ENCODE data around the gene PNPO.
"Not testable (repeated sequence)": the region's sequence is repeated elsewhere in the genome, so short reads cannot be mapped to it uniquely, and the experiment has no call there.

Gene PNPO

DNA sequence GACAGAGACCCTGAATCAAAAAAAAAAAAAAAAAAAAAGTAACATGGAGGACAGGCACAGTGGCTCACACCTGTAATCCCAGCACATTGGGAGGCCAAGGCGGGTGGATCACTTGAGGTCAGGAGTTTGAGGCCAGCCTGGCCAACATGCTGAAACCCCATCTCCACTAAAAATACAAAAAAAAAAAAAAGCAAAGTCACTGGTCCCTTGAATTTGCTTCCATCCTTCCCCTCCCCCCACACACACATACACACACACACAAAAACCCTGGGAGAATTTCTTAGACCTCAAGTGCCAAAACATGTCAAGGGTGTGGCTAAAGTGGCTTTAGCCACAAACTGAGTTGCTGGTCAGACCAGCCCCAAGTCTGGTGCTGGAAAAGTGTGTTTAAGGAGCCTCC lies 47.1 kb downstream of the PNPO start:
- not testable (repeated sequence) for H3K4me3 ChIP-seq (ENCODE audit: control insufficient read depth in 1 of 7, extremely low read depth in 1 of 7, insufficient read depth in 4 of 7, low read depth in 2 of 7, low read length in 6 of 7); H3K36me3 ChIP-seq (ENCODE audit: control insufficient read depth in 4 of 4, insufficient read depth in 4 of 4, low read length in 3 of 4); H3K27ac ChIP-seq (ENCODE audit: insufficient read depth in 1 of 2, low read depth in 1 of 2, low read length in 2 of 2, poor library complexity in 1 of 2, severe bottlenecking in 2 of 2); H3K9me3 ChIP-seq (ENCODE audit: control extremely low read depth in 1 of 5, control insufficient read depth in 4 of 5, insufficient read depth in 2 of 5, low read depth in 1 of 5, low read length in 4 of 5); DNase-seq
- Histone ChIP-seq H3K4me1 (ENCODE audit: control extremely low read depth in 1 of 4, control insufficient read depth in 4 of 4, insufficient read depth in 4 of 4, low read length in 3 of 4) (peaks cover 0 to 12% (median 10%) of the 10 kb centered on the region in 4 experiments), H3K27me3 (replicated peaks in 2 of 5; ENCODE audit: control insufficient read depth in 4 of 5, insufficient read depth in 5 of 5, low read length in 4 of 5) (peaks cover 0 to 22% (median 0%) of the 10 kb centered on the region in 5 experiments)
- CTCF ChIA-PET: interaction anchor here (1.3 to 23.5 kb wide), 5 partner anchors 8 to 47 kb away, joined by 3 to 511 read pairs (median 9); no protein-coding TSS in a partner anchor
- WGBS (ENCODE audit: insufficient coverage): no CpG with 5 or more reads among the region's 1 CpG
- POLR2A ChIA-PET: interaction anchor here (0.6 kb wide), 1 partner anchor 23 kb away, joined by 3 read pairs; no protein-coding TSS in a partner anchor

DNA sequence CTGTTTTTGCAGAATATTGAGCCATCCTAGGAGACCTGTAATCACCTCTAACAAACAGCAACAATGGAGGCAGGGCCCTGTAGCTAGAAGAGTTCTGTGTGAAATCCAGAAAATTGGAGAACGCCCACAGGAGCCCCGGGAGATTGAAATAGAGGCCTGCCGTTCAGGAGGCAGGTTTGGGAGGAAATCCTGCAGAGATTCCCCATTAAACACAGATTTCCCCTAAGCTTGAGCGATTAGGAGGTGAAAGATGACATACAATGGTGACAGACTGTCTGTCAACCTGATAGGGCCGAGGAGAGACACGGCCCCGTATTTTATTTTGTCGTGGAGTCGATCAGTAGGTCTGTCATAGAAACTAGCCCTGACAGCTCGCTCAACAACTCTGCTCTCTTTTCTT lies 47.8 kb downstream of the PNPO start:
- POLR2A ChIA-PET: interaction anchor here (0.6 kb wide), 1 partner anchor 22 kb away, joined by 3 read pairs; no protein-coding TSS in a partner anchor
- Histone ChIP-seq H3K36me3 (ENCODE audit: control insufficient read depth in 4 of 4, insufficient read depth in 4 of 4, low read length in 3 of 4) (peaks cover 0 to 2% (median under 1%) of the 10 kb centered on the region in 4 experiments), H3K27me3 (replicated peaks in 2 of 5; ENCODE audit: control insufficient read depth in 4 of 5, insufficient read depth in 5 of 5, low read length in 4 of 5) (peaks cover 0 to 22% (median 3%) of the 10 kb centered on the region in 5 experiments), H3K27ac (ENCODE audit: insufficient read depth in 1 of 2, low read depth in 1 of 2, low read length in 2 of 2, poor library complexity in 1 of 2, severe bottlenecking in 2 of 2) (no peak overlapping the region), H3K9me3 (ENCODE audit: control extremely low read depth in 1 of 5, control insufficient read depth in 4 of 5, insufficient read depth in 2 of 5, low read depth in 1 of 5, low read length in 4 of 5) (no peaks in the 10 kb centered on the region), H3K4me3 (ENCODE audit: control insufficient read depth in 1 of 7, extremely low read depth in 1 of 7, insufficient read depth in 4 of 7, low read depth in 2 of 7, low read length in 6 of 7) (no peak overlapping the region), H3K4me1 (ENCODE audit: control extremely low read depth in 1 of 4, control insufficient read depth in 4 of 4, insufficient read depth in 4 of 4, low read length in 3 of 4) (peaks cover 0 to 5% (median 3%) of the 10 kb centered on the region in 4 experiments)
- WGBS (ENCODE audit: insufficient coverage): 96% methylated on average over 9 of the region's 10 CpGs
- CTCF ChIA-PET: interaction anchor here (0.7 to 23.5 kb wide), 7 partner anchors 8 to 47 kb away, joined by 3 to 511 read pairs (median 4); no protein-coding TSS in a partner anchor
- no peak for DNase-seq

GRCh38 chr17:47989700-47990099 lies 48.3 kb downstream of the PNPO start:
- POLR2A ChIA-PET: no interaction called here
- Histone ChIP-seq H3K4me1 (ENCODE audit: control extremely low read depth in 1 of 4, control insufficient read depth in 4 of 4, insufficient read depth in 4 of 4, low read length in 3 of 4) (peaks cover 0 to 3% (median under 1%) of the 10 kb centered on the region in 4 experiments), H3K9me3 (ENCODE audit: control extremely low read depth in 1 of 5, control insufficient read depth in 4 of 5, insufficient read depth in 2 of 5, low read depth in 1 of 5, low read length in 4 of 5) (no peaks in the 10 kb centered on the region), H3K4me3 (ENCODE audit: control insufficient read depth in 1 of 7, extremely low read depth in 1 of 7, insufficient read depth in 4 of 7, low read depth in 2 of 7, low read length in 6 of 7) (no peak overlapping the region), H3K27ac (ENCODE audit: insufficient read depth in 1 of 2, low read depth in 1 of 2, low read length in 2 of 2, poor library complexity in 1 of 2, severe bottlenecking in 2 of 2) (no peak overlapping the region), H3K36me3 (ENCODE audit: control insufficient read depth in 4 of 4, insufficient read depth in 4 of 4, low read length in 3 of 4) (no peaks in the 10 kb centered on the region), H3K27me3 (replicated peaks in 2 of 5; ENCODE audit: control insufficient read depth in 4 of 5, insufficient read depth in 5 of 5, low read length in 4 of 5) (peaks cover 0 to 22% (median 3%) of the 10 kb centered on the region in 5 experiments)
- WGBS (ENCODE audit: insufficient coverage): no CpG with 5 or more reads among the region's 1 CpG
- peak in 1 of 3 donors; percentile 16 for DNase-seq
- CTCF ChIA-PET: interaction anchor here (0.7 to 23.5 kb wide), 6 partner anchors 9 to 26 kb away, joined by 3 to 511 read pairs (median 6); no protein-coding TSS in a partner anchor

DNA sequence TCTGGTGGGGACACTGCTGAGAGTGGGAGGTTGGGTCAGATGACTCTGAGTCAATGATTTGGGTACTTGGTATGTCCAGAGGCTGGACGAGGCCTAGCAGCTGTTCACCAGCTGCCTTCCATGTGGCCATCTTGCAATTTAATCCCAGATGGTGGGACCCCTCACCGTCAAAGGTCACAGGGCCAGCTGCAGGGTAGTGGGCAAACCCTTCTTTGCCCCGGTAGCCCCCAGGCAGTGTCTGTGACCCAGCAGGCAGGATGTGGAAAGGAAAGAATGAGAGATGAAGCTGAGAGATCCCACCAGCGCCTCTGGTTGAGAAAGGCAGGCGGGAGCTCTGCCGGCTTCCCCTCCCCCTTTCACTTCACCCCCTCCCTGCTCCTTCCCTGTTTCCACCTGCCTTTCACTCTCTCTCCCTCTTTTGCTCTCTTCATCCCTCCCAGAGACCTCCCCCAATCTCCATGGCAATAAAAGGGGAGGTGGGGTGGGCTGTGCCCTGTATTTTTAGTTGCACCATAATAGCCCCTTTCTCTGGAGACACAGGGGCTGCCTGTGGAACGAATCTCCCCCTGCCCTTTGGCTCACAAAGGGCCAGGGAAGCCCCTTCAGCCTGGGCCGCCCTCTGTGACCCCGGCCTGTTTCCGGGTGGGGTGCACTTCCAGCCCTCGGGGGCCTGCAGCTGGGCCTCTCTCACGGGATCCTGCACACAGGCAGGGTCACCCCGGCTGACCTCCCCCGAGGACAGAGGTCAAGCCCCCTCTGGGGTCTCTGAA lies 49.8 kb downstream of the PNPO start:
- no peak overlapping the region for H3K4me3 ChIP-seq (ENCODE audit: control insufficient read depth in 1 of 7, extremely low read depth in 1 of 7, insufficient read depth in 4 of 7, low read depth in 2 of 7, low read length in 6 of 7)
- H3K27ac ChIP-seq (ENCODE audit: insufficient read depth in 1 of 2, low read depth in 1 of 2, low read length in 2 of 2, poor library complexity in 1 of 2, severe bottlenecking in 2 of 2): no peak overlapping the region

DNA sequence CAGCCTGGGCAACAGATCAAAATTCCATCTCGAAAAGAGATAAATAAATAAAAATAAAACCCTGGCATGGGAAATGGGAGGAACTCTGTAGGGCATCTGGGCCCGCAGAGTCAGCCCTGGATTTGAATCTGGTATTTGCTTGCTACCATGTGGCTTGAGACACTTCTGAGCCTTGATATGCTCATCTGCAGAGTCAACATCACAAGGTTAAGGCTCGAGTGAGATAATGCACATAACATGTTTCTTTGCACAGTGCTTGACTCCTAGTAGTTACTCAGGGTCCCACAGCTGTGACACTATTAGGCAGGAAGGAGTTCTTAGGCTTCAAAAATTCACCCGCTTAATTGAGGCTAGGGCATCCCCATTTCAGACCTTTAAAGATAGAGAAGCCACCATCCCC lies 50.8 kb downstream of the PNPO start:
- CTCF ChIA-PET: interaction anchor here (3.0 kb wide), 1 partner anchor 26 kb away, joined by 9 read pairs; no protein-coding TSS in a partner anchor
- no peaks in the 10 kb centered on the region for H3K36me3 ChIP-seq (ENCODE audit: control insufficient read depth in 4 of 4, insufficient read depth in 4 of 4, low read length in 3 of 4)
- peaks cover 0 to 3% (median under 1%) of the 10 kb centered on the region in 4 experiments for H3K4me1 ChIP-seq (ENCODE audit: control extremely low read depth in 1 of 4, control insufficient read depth in 4 of 4, insufficient read depth in 4 of 4, low read length in 3 of 4)
- 100% methylated on average over 2 of the region's 4 CpGs for WGBS (ENCODE audit: insufficient coverage)
- no peak overlapping the region for H3K27ac ChIP-seq (ENCODE audit: insufficient read depth in 1 of 2, low read depth in 1 of 2, low read length in 2 of 2, poor library complexity in 1 of 2, severe bottlenecking in 2 of 2)
- no peak overlapping the region for H3K4me3 ChIP-seq (ENCODE audit: control insufficient read depth in 1 of 7, extremely low read depth in 1 of 7, insufficient read depth in 4 of 7, low read depth in 2 of 7, low read length in 6 of 7)
- peaks cover 0 to 14% (median 3%) of the 10 kb centered on the region in 5 experiments for H3K27me3 ChIP-seq (replicated peaks in 2 of 5; ENCODE audit: control insufficient read depth in 4 of 5, insufficient read depth in 5 of 5, low read length in 4 of 5)
- POLR2A ChIA-PET: no interaction called here
- DNase-seq: no peak
- H3K9me3 ChIP-seq (ENCODE audit: control extremely low read depth in 1 of 5, control insufficient read depth in 4 of 5, insufficient read depth in 2 of 5, low read depth in 1 of 5, low read length in 4 of 5): no peaks in the 10 kb centered on the region

More for the DNA sequence above, 49.8 kb downstream of the PNPO start:
- 88% methylated on average over 7 of the region's 14 CpGs for WGBS (ENCODE audit: insufficient coverage)
- Histone ChIP-seq H3K36me3 (ENCODE audit: control insufficient read depth in 4 of 4, insufficient read depth in 4 of 4, low read length in 3 of 4) (no peaks in the 10 kb centered on the region), H3K27me3 (replicated peaks in 2 of 5; ENCODE audit: control insufficient read depth in 4 of 5, insufficient read depth in 5 of 5, low read length in 4 of 5) (peaks cover 0 to 22% (median 3%) of the 10 kb centered on the region in 5 experiments), H3K9me3 (ENCODE audit: control extremely low read depth in 1 of 5, control insufficient read depth in 4 of 5, insufficient read depth in 2 of 5, low read depth in 1 of 5, low read length in 4 of 5) (no peaks in the 10 kb centered on the region), H3K4me1 (ENCODE audit: control extremely low read depth in 1 of 4, control insufficient read depth in 4 of 4, insufficient read depth in 4 of 4, low read length in 3 of 4) (peaks cover 0 to 3% (median under 1%) of the 10 kb centered on the region in 4 experiments)
- ChIA-PET POLR2A (no interaction called here), CTCF (interaction anchor here (0.6 to 23.5 kb wide), 4 partner anchors 11 to 84 kb away, joined by 3 to 511 read pairs (median 15); no protein-coding TSS in a partner anchor)
- DNase-seq: no peak

DNA sequence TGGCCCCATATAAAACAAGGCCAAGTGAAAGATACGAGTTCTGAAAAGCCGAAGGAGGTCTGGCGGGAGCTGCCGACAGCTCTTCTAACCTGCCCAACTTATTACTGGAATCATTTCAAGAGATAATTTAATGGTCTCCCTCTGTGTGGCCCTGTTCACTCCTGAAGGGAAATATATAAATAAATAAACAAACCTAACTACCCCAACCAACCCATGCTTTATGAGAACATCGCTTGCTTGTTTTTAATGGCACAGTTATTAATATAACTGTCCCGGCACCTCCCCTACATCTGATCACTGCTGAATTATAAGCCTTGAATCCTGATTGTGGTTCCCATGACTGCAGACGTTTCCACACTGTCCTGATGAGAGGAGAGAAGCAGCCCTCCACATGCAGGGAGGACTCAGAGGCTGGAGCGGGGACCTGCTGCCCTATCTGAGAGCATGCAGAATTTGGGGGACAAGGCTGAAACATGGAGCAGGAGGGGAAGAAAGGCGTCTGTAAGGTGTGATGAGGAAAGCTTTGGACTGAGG lies 51.7 kb downstream of the PNPO start:
- H3K36me3 ChIP-seq (ENCODE audit: control insufficient read depth in 4 of 4, insufficient read depth in 4 of 4, low read length in 3 of 4): no peaks in the 10 kb centered on the region
- H3K27me3 ChIP-seq (replicated peaks in 2 of 5; ENCODE audit: control insufficient read depth in 4 of 5, insufficient read depth in 5 of 5, low read length in 4 of 5): peaks cover 0 to 6% (median 3%) of the 10 kb centered on the region in 5 experiments
- POLR2A ChIA-PET: no interaction called here
- DNase-seq: no peak
- no peaks in the 10 kb centered on the region for H3K9me3 ChIP-seq (ENCODE audit: control extremely low read depth in 1 of 5, control insufficient read depth in 4 of 5, insufficient read depth in 2 of 5, low read depth in 1 of 5, low read length in 4 of 5)
- 100% methylated on average over 2 of the region's 9 CpGs for WGBS (ENCODE audit: insufficient coverage)
- H3K27ac ChIP-seq (ENCODE audit: insufficient read depth in 1 of 2, low read depth in 1 of 2, low read length in 2 of 2, poor library complexity in 1 of 2, severe bottlenecking in 2 of 2): no peak overlapping the region
- peaks cover 0 to 3% (median 0%) of the 10 kb centered on the region in 4 experiments for H3K4me1 ChIP-seq (ENCODE audit: control extremely low read depth in 1 of 4, control insufficient read depth in 4 of 4, insufficient read depth in 4 of 4, low read length in 3 of 4)
- H3K4me3 ChIP-seq (ENCODE audit: control insufficient read depth in 1 of 7, extremely low read depth in 1 of 7, insufficient read depth in 4 of 7, low read depth in 2 of 7, low read length in 6 of 7): no peak overlapping the region
- CTCF ChIA-PET: interaction anchor here (1.1 to 3.0 kb wide), 3 partner anchors 14 to 25 kb away, joined by 3 to 9 read pairs (median 5); no protein-coding TSS in a partner anchor

Measured in common myeloid progenitor, CD34-positive (primary cell).